Suprapubic skin (tissue), 4 donors: ENCODE data around the gene DPF1. TPM values are rescaled to one million over a fixed set of nuclear protein-coding genes. Genes with fewer than 3 reads are reported as not detected.

ENCODE experiments used
- DNase-seq, 2 donors: peaks; one replicate each; pipeline ENCODE4 v3.0.0-alpha.2; 2019; ENCODE audit warnings: low spot score in 2 of 2
- H3K27ac ChIP-seq: fragments of 200-600 bp; sonication (generic); one replicate; pipeline ENCODE4 v1.5.1; 2019
- H3K27me3 ChIP-seq: fragments of 200-600 bp; sonication (generic); one replicate; pipeline ENCODE4 v1.5.1; 2019
- H3K36me3 ChIP-seq: fragments of 200-600 bp; sonication (generic); one replicate; pipeline ENCODE4 v1.5.1; 2019
- H3K4me1 ChIP-seq: fragments of 200-600 bp; sonication (generic); one replicate; pipeline ENCODE4 v1.5.1; 2019
- H3K4me3 ChIP-seq: fragments of 200-600 bp; sonication (generic); one replicate; pipeline ENCODE4 v1.5.1; 2019; ENCODE audit warnings: mild to moderate bottlenecking
- H3K9me3 ChIP-seq: fragments of 200-600 bp; sonication (generic); one replicate; pipeline ENCODE4 v1.5.1; 2019
- EP300 ChIP-seq: sonication (generic); formaldehyde crosslinking; IDR thresholded peaks from one replicate; pipeline ENCODE4 v1.6.1; 2017; ENCODE audit warnings: antibody characterized with exemption
- POLR2A ChIP-seq, 2 donors: fragments of 450-650 bp; IDR thresholded peaks; one replicate each; pipeline ENCODE4 v1.6.1; 2017; ENCODE audit warnings: antibody characterized with exemption in 2 of 2, mild to moderate bottlenecking in 2 of 2, moderate library complexity in 2 of 2
- POLR2AphosphoS5 ChIP-seq, 3 donors: sonication (generic); formaldehyde crosslinking; IDR thresholded peaks; one replicate each; pipeline ENCODE4 v1.6.1; 2017; ENCODE audit warnings: antibody characterized with exemption in 3 of 3
- WGBS: methylation state at CpG from one replicate; pipeline ENCODE4 v1.1.5; 2018; 5-methylcytosine and 5-hydroxymethylcytosine counted together
- total RNA-seq, 4 donors: library from RNA; depleted of rRNA; stranded (reverse); fragments of >200 nt; gene quantifications; one replicate each; pipeline ENCODE4 v1.1.0, GENCODE V29; 2016
- TF ChIP-seq, protein P1 (sequence below), 2 donors: fragments of 200-600 bp in 1 of 2; fragments of 450-650 bp in 1 of 2; sonication (generic) in 1 of 2; IDR thresholded peaks; one replicate each; pipeline ENCODE4 v1.5.1; 2016 to 2019; ENCODE audit warnings: antibody characterized with exemption in 2 of 2, mild to moderate bottlenecking in 1 of 2, moderate library complexity in 1 of 2

The DPF1 gene
- total RNA-seq, 4 donors from 2014 or later: 1.1 TPM; not detected in 3

DNA sequence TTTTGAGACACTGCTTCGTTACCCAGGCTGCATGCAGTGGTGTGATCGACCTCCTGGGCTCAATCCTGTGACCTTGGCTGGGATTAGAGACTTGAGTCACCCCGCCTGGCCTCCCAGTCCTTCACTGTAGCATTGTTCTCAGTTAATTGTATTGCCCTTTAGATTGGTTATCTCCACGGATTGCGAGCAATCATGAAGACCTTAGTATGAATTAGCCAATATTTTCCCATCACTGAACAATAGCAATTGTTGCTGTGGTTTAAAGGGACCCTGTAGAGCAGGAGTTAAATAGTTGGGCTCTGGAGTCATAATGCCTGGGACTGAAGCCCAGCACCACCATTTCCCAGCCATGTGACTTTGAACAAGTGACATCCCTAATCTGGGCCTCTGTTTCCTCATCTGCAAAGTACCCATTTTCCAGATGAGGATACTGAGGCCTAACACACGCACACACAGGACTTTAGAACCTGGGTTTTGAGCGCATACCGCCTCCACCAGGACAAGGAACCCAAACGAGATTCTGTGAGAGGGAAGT is 23.8 kb upstream of the DPF1 start:
- no peak overlapping the region for H3K4me3 ChIP-seq
- DNase-seq: no peak
- H3K27me3 ChIP-seq: no peaks in the 10 kb centered on the region
- no peaks in the 10 kb centered on the region for H3K36me3 ChIP-seq
- 77% methylated on average over 9 of the region's 9 CpGs for WGBS
- H3K27ac ChIP-seq: no peak overlapping the region
- H3K4me1 ChIP-seq: peaks cover 35% of the 10 kb centered on the region
- H3K9me3 ChIP-seq: no peaks in the 10 kb centered on the region
- TF ChIP-seq, protein P1, sequence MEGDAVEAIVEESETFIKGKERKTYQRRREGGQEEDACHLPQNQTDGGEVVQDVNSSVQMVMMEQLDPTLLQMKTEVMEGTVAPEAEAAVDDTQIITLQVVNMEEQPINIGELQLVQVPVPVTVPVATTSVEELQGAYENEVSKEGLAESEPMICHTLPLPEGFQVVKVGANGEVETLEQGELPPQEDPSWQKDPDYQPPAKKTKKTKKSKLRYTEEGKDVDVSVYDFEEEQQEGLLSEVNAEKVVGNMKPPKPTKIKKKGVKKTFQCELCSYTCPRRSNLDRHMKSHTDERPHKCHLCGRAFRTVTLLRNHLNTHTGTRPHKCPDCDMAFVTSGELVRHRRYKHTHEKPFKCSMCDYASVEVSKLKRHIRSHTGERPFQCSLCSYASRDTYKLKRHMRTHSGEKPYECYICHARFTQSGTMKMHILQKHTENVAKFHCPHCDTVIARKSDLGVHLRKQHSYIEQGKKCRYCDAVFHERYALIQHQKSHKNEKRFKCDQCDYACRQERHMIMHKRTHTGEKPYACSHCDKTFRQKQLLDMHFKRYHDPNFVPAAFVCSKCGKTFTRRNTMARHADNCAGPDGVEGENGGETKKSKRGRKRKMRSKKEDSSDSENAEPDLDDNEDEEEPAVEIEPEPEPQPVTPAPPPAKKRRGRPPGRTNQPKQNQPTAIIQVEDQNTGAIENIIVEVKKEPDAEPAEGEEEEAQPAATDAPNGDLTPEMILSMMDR (IDR thresholded peaks at IDR 0.05): no peak
- TF ChIP-seq EP300 (no peak), POLR2AphosphoS5 (IDR thresholded peaks at IDR 0.05) (no peak), POLR2A (IDR thresholded peaks at IDR 0.05) (no peak)

DNA sequence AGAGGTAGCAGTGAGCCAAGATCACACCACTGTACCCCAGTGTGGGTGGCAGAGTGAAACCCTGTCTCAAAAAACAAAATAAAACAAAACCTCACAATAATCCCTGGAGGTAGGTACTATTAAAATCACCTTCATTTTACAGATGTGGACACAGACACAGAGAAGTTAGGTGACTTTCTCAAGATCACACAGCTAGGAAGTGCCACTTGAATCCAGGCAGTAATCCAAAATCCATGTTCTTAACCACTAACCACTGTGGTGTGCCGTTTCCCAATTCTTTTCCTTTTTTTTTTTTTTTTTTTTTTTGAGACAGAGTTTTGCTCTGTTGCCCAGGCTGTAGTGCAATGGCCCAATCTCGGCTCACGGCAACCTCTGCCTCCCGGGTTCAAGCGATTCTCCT is 23.1 kb upstream of the DPF1 start:
- Histone ChIP-seq H3K4me1 (peaks cover 29% of the 10 kb centered on the region), H3K27me3 (no peaks in the 10 kb centered on the region), H3K4me3 (no peak overlapping the region), H3K36me3 (no peaks in the 10 kb centered on the region), H3K9me3 (no peaks in the 10 kb centered on the region), H3K27ac (no peak overlapping the region)
- DNase-seq: no peak
- TF ChIP-seq, protein P1 (IDR thresholded peaks at IDR 0.05): no peak
- no peak for TF ChIP-seq POLR2AphosphoS5 (IDR thresholded peaks at IDR 0.05)
- no peak for TF ChIP-seq POLR2A (IDR thresholded peaks at IDR 0.05)
- no peak for TF ChIP-seq EP300
- 68% methylated on average over 4 of the region's 5 CpGs for WGBS

DNA sequence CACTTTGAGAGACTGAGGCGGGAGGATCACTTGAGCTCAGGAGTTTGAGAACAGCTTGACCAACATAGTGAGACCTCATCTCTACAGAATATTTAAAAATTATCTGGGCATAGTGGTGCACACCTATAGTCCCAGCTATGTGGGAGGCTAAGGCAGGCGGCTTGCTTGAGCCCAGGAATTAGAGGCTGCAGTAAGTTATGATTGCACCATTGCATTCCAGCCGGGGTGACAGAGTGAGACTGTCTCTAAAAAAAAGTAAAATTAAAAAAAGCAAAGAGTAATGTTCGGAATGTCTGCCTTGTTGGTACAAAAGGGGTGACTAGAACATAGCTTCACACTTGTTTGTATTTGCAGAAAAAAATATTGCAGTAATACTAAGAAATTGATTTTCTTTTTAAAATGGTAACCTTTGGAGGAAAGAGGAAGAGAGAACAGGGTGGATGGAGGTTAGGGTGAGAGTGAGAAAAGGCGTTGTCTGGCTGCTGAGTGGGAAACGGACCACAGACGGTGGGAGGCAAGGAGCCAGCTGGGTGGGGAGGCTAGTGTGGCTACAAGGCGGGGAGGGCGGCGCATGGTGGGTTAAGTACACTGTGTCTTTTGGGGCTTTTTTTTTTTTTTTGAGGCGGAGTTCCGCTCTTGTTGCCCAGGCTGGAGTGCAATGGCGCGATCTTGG is 21.9 kb upstream of the DPF1 start:
- no peak for TF ChIP-seq POLR2AphosphoS5 (IDR thresholded peaks at IDR 0.05)
- TF ChIP-seq POLR2A (IDR thresholded peaks at IDR 0.05): no peak
- TF ChIP-seq, protein P1 (IDR thresholded peaks at IDR 0.05): no peak
- TF ChIP-seq EP300: no peak

DNA sequence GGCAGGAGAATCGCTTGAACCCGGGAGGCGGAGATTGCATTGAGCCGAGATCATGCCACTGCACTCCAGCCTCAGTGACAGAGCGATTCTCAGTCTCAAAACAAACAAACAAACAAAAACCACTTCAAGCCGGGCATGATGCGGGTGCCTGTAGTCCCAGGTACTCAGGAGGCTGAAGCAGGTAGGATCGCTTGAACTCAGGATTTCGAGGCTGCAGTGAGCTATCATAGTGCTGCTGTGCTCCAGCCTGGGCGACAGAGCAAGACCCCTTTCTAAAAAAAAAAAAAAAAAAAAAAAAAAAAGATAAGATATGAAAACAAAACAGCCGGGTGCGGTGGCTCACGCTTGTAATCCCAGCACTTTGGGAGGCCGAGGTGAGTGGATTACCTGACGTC is 19.3 kb upstream of the DPF1 start:
- H3K9me3 ChIP-seq: no peaks in the 10 kb centered on the region
- no peaks in the 10 kb centered on the region for H3K27me3 ChIP-seq
- DNase-seq: no peak
- H3K4me3 ChIP-seq: peak overlapping the region; percentile 29
- H3K27ac ChIP-seq: no peak overlapping the region
- WGBS: 79% methylated on average over 15 of the region's 15 CpGs
- H3K36me3 ChIP-seq: no peaks in the 10 kb centered on the region
- H3K4me1 ChIP-seq: peaks cover 11% of the 10 kb centered on the region
- TF ChIP-seq, protein P1 (IDR thresholded peaks at IDR 0.05): no peak
- no peak for TF ChIP-seq POLR2A (IDR thresholded peaks at IDR 0.05)
- no peak for TF ChIP-seq POLR2AphosphoS5 (IDR thresholded peaks at IDR 0.05)

More for the DNA sequence above, 21.9 kb upstream of the DPF1 start:
- peak overlapping the region; percentile 36 for H3K27ac ChIP-seq
- WGBS: 59% methylated on average over 14 of the region's 14 CpGs
- peaks cover 17% of the 10 kb centered on the region for H3K4me1 ChIP-seq
- no peaks in the 10 kb centered on the region for H3K9me3 ChIP-seq
- H3K36me3 ChIP-seq: no peaks in the 10 kb centered on the region
- H3K4me3 ChIP-seq: no peak overlapping the region
- no peaks in the 10 kb centered on the region for H3K27me3 ChIP-seq
- DNase-seq: no peak

DNA sequence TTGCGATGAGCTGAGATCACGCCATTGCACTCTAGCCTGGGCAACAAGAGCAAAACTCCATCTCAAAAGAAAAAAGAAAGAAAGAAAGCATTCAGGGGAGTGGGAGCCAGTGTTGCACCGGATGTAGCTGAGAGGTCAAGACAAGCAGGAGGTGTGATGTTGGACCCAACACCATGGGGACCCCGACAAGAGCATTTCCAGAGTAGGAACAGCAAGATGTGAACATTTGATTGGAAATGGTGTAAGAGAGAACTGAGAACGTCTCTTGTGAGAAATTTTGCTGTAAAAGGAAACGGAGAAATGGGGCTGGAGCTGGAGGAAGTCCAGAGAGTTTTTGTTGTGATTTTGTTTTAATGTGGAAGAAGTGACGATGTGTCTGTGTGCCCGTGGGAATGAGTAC is 15.8 kb upstream of the DPF1 start:
- Histone ChIP-seq H3K27ac (no peak overlapping the region), H3K4me1 (peaks cover 7% of the 10 kb centered on the region), H3K4me3 (no peak overlapping the region), H3K9me3 (no peaks in the 10 kb centered on the region), H3K36me3 (no peaks in the 10 kb centered on the region), H3K27me3 (no peaks in the 10 kb centered on the region)
- TF ChIP-seq EP300 (no peak), POLR2AphosphoS5 (IDR thresholded peaks at IDR 0.05) (no peak), POLR2A (IDR thresholded peaks at IDR 0.05) (no peak)
- TF ChIP-seq, protein P1 (IDR thresholded peaks at IDR 0.05): no peak
- DNase-seq: no peak
- WGBS: 66% methylated on average over 8 of the region's 8 CpGs
